Measurements from ENCODE around the gene SDK1. TPM values are rescaled to one million over a fixed set of nuclear protein-coding genes. Genes with fewer than 3 reads are reported as not detected.

Gene SDK1
- total RNA-seq, 1 donor from 2014 or later = 225 TPM

- TF ChIP-seq CTCF (IDR thresholded peaks at IDR 0.05; ENCODE audit: partially characterized antibody, unreplicated experiment) = no peak
- no peak overlapping the region for H3K27ac Mint-ChIP-seq (ENCODE audit: unreplicated experiment)
- DNase-seq = no peak
- peaks cover 22% of the 10 kb centered on the region for H3K36me3 Mint-ChIP-seq (ENCODE audit: unreplicated experiment)
- peaks cover 16% of the 10 kb centered on the region for H3K9me3 Mint-ChIP-seq (ENCODE audit: unreplicated experiment)
- peaks cover 24% of the 10 kb centered on the region for H3K27me3 Mint-ChIP-seq (ENCODE audit: unreplicated experiment)
- H3K4me3 Mint-ChIP-seq (ENCODE audit: unreplicated experiment) = no peak overlapping the region
- peaks cover 8% of the 10 kb centered on the region for H3K4me1 Mint-ChIP-seq (ENCODE audit: low read depth, unreplicated experiment)
Observed at GRCh38 chr7:4066626-4067475, 765.8 kb downstream of the SDK1 start.

- no peak for TF ChIP-seq CTCF (IDR thresholded peaks at IDR 0.05; ENCODE audit: partially characterized antibody, unreplicated experiment)
- H3K9me3 Mint-ChIP-seq (ENCODE audit: unreplicated experiment) = peaks cover 18% of the 10 kb centered on the region
- no peak overlapping the region for H3K4me3 Mint-ChIP-seq (ENCODE audit: unreplicated experiment)
- no peak overlapping the region for H3K27ac Mint-ChIP-seq (ENCODE audit: unreplicated experiment)
- peaks cover 8% of the 10 kb centered on the region for H3K4me1 Mint-ChIP-seq (ENCODE audit: low read depth, unreplicated experiment)
- H3K27me3 Mint-ChIP-seq (ENCODE audit: unreplicated experiment) = peaks cover 24% of the 10 kb centered on the region
- DNase-seq = no peak
- peaks cover 17% of the 10 kb centered on the region for H3K36me3 Mint-ChIP-seq (ENCODE audit: unreplicated experiment)
Observed at GRCh38 chr7:4067476-4067760, 766.4 kb downstream of the SDK1 start.

GRCh38 chr7:4067874-4068273 lies 766.8 kb downstream of the SDK1 start:
- no peak for DNase-seq
- peaks cover 8% of the 10 kb centered on the region for H3K4me1 Mint-ChIP-seq (ENCODE audit: low read depth, unreplicated experiment)
- no peak for TF ChIP-seq CTCF (IDR thresholded peaks at IDR 0.05; ENCODE audit: partially characterized antibody, unreplicated experiment)
- no peak overlapping the region for H3K4me3 Mint-ChIP-seq (ENCODE audit: unreplicated experiment)
- H3K27me3 Mint-ChIP-seq (ENCODE audit: unreplicated experiment) = peaks cover 24% of the 10 kb centered on the region
- H3K36me3 Mint-ChIP-seq (ENCODE audit: unreplicated experiment) = peaks cover 13% of the 10 kb centered on the region
- no peak overlapping the region for H3K27ac Mint-ChIP-seq (ENCODE audit: unreplicated experiment)
- peaks cover 17% of the 10 kb centered on the region for H3K9me3 Mint-ChIP-seq (ENCODE audit: unreplicated experiment)

- peaks cover 11% of the 10 kb centered on the region for H3K36me3 Mint-ChIP-seq (ENCODE audit: unreplicated experiment)
- no peak for TF ChIP-seq CTCF (IDR thresholded peaks at IDR 0.05; ENCODE audit: partially characterized antibody, unreplicated experiment)
- no peak for DNase-seq
- no peak overlapping the region for H3K27ac Mint-ChIP-seq (ENCODE audit: unreplicated experiment)
- no peak overlapping the region for H3K4me3 Mint-ChIP-seq (ENCODE audit: unreplicated experiment)
- peaks cover 8% of the 10 kb centered on the region for H3K4me1 Mint-ChIP-seq (ENCODE audit: low read depth, unreplicated experiment)
- H3K9me3 Mint-ChIP-seq (ENCODE audit: unreplicated experiment) = peaks cover 16% of the 10 kb centered on the region
- H3K27me3 Mint-ChIP-seq (ENCODE audit: unreplicated experiment) = peaks cover 24% of the 10 kb centered on the region
Observed at GRCh38 chr7:4068286-4068685, 767.2 kb downstream of the SDK1 start.

GRCh38 chr7:4069268-4070095 lies 768.4 kb downstream of the SDK1 start:
- Mint-ChIP-seq H3K4me3 (ENCODE audit: unreplicated experiment) (no peak overlapping the region), H3K27ac (ENCODE audit: unreplicated experiment) (no peak overlapping the region), H3K27me3 (ENCODE audit: unreplicated experiment) (peaks cover 25% of the 10 kb centered on the region), H3K9me3 (ENCODE audit: unreplicated experiment) (peaks cover 19% of the 10 kb centered on the region), H3K4me1 (ENCODE audit: low read depth, unreplicated experiment) (peaks cover 8% of the 10 kb centered on the region), H3K36me3 (ENCODE audit: unreplicated experiment) (peaks cover 11% of the 10 kb centered on the region)
- DNase-seq = no peak
- TF ChIP-seq CTCF (IDR thresholded peaks at IDR 0.05; ENCODE audit: partially characterized antibody, unreplicated experiment) = no peak
